PC-9 (cell line): ENCODE data around the gene CENPVL1. TPM values are rescaled to one million over a fixed set of nuclear protein-coding genes. Genes with fewer than 3 reads are reported as not detected.
"Not testable (repeated sequence)": the region's sequence is repeated elsewhere in the genome, so short reads cannot be mapped to it uniquely, and the experiment has no call there.

Experiments
- BruUV-seq: library from RNA; stranded (reverse); fragments of 400-500 nt; replicated peaks from 2 replicates; lab custom pipeline; 2021; lab: Mats Ljungman, UMichigan
- CTCF ChIA-PET: fragments of 300-600 bp; sonication (Branson Sonifier 250); formaldehyde crosslinking; loops from one replicate; lab custom pipeline; 2022; ENCODE audit warnings: antibody characterized with exemption; lab: Charles Lee
- POLR2A ChIA-PET: fragments of 300-600 bp; sonication (Branson Sonifier 250); formaldehyde crosslinking; loops from one replicate; lab custom pipeline; 2022; ENCODE audit warnings: antibody characterized with exemption; ENCODE audit not compliant: unreplicated experiment; lab: Charles Lee
- DNase-seq, 2 experiments: peaks; one replicate each; pipeline versions ENCODE4 v3.0.0 to v3.0.0-alpha.2; 2015 to 2022; ENCODE audit warnings: mixed read lengths in 1 of 2
- H2AFZ ChIP-seq: fragments of 200-600 bp; sonication (generic); 2 replicates; pipeline ENCODE4 v1.8.1; 2017; ENCODE audit warnings: antibody characterized with exemption
- H3F3A ChIP-seq: fragments of 200-600 bp; sonication (generic); 2 replicates; pipeline ENCODE4 v1.8.1; 2017; ENCODE audit warnings: antibody characterized with exemption, mild to moderate bottlenecking, low read depth; ENCODE audit not compliant: insufficient read depth
- H3K27ac ChIP-seq: fragments of 200-600 bp; sonication (generic); 2 replicates; pipeline ENCODE4 v1.6.1; 2016; ENCODE audit warnings: mixed run types
- H3K27me3 ChIP-seq: fragments of 200-600 bp; sonication (generic); 2 replicates; pipeline ENCODE4 v1.6.1; 2016; ENCODE audit warnings: low read depth, mixed run types; ENCODE audit not compliant: insufficient read depth
- H3K36me3 ChIP-seq: fragments of 200-600 bp; sonication (generic); 2 replicates; pipeline ENCODE4 v1.6.1; 2016; ENCODE audit warnings: low read depth, mixed run types
- H3K4me1 ChIP-seq: fragments of 200-600 bp; sonication (generic); replicated peaks from 2 replicates; pipeline ENCODE4 v1.6.1; 2016; ENCODE audit warnings: mixed run types; ENCODE audit not compliant: insufficient read depth
- H3K4me2 ChIP-seq: fragments of 200-600 bp; sonication (generic); 2 replicates; pipeline ENCODE4 v1.6.1; 2017; ENCODE audit warnings: mixed run types
- H3K4me3 ChIP-seq: fragments of 200-600 bp; sonication (generic); 2 replicates; pipeline ENCODE4 v1.6.1; 2016; ENCODE audit warnings: mixed run types
- H3K79me2 ChIP-seq: fragments of 200-600 bp; sonication (generic); 2 replicates; pipeline ENCODE4 v1.6.1; 2017; ENCODE audit warnings: low read depth, mixed run types
- H3K9me2 ChIP-seq: fragments of 200-600 bp; sonication (generic); 2 replicates; pipeline ENCODE4 v1.8.1; 2017; ENCODE audit warnings: mild to moderate bottlenecking; ENCODE audit not compliant: insufficient read depth
- H3K9me3 ChIP-seq: fragments of 200-600 bp; sonication (generic); 2 replicates; pipeline ENCODE4 v1.8.1; 2016; ENCODE audit warnings: low read depth; ENCODE audit not compliant: insufficient read depth
- H4K20me1 ChIP-seq: fragments of 200-600 bp; sonication (generic); 2 replicates; pipeline ENCODE4 v1.8.1; 2017; ENCODE audit not compliant: insufficient read depth
- CTCF ChIP-seq: fragments of 200-600 bp; sonication (generic); conservative IDR thresholded peaks from 2 replicates; pipeline ENCODE4 v1.6.1; 2017; ENCODE audit warnings: mixed run types, antibody characterized with exemption, mild to moderate bottlenecking, moderate library complexity
- EZH2 ChIP-seq: fragments of 200-600 bp; sonication (generic); IDR thresholded peaks from 2 replicates; pipeline ENCODE4 v1.8.0; 2017; ENCODE audit warnings: antibody characterized with exemption, low read depth
- intact Hi-C: fragments of 100-400 bp; cut with micrococcal nuclease; formaldehyde crosslinking; loops from one replicate; pipeline ENCODE4 v1.10.0; 2022; ENCODE audit not compliant: unreplicated experiment
- total RNA-seq: library from RNA; stranded (reverse); gene quantifications from 2 replicates; pipeline ENCODE4 v1.2.3, GENCODE V29; 2021

The CENPVL1 gene
- total RNA-seq, 1 experiment from 2014 or later, result not detected

- CTCF ChIA-PET, result no interaction called here
- BruUV-seq, result no TSS peak
- intact Hi-C loops, result no loop called here
Measured at GRCh38 chrX:51694254-51694653, 16.1 kb upstream of the CENPVL1 start.

GRCh38 chrX:51697397-51697796 is 12.9 kb upstream of the CENPVL1 start:
- ChIA-PET CTCF (no interaction called here), POLR2A (no interaction called here)
- Histone ChIP-seq H3K4me1 (no peaks in the 10 kb centered on the region), H2AFZ (no peak overlapping the region), H3K4me3 (no peak overlapping the region), H3K9me3 (no peaks in the 10 kb centered on the region), H3F3A (no peaks in the 10 kb centered on the region), H3K4me2 (no peak overlapping the region), H4K20me1 (no peaks in the 10 kb centered on the region), H3K27me3 (peaks cover 8% of the 10 kb centered on the region; the same call in 1 of the 2 replicates), H3K27ac (no peak overlapping the region), H3K9me2 (no peaks in the 10 kb centered on the region), H3K79me2 (no peaks in the 10 kb centered on the region), H3K36me3 (no peaks in the 10 kb centered on the region)
- no TSS peak for BruUV-seq
- intact Hi-C loops, result no loop called here
- no peak for DNase-seq
- TF ChIP-seq EZH2, result no peak

More at GRCh38 chrX:51694254-51694653, 16.1 kb upstream of the CENPVL1 start:
- no peak for DNase-seq
- Histone ChIP-seq H3K9me3 (no peaks in the 10 kb centered on the region), H2AFZ (no peak overlapping the region), H3K9me2 (no peaks in the 10 kb centered on the region), H3K4me2 (no peak overlapping the region), H3K27ac (no peak overlapping the region), H3K4me1 (no peaks in the 10 kb centered on the region), H3K79me2 (no peaks in the 10 kb centered on the region), H3K4me3 (no peak overlapping the region), H3K27me3 (peaks cover 8% of the 10 kb centered on the region; the same call in 1 of the 2 replicates), H4K20me1 (no peaks in the 10 kb centered on the region), H3K36me3 (no peaks in the 10 kb centered on the region), H3F3A (no peaks in the 10 kb centered on the region)
- POLR2A ChIA-PET, result no interaction called here
- TF ChIP-seq CTCF, result no peak
- TF ChIP-seq EZH2, result no peak

- H4K20me1 ChIP-seq, CTCF ChIA-PET, H3K79me2 ChIP-seq, H3K36me3 ChIP-seq, intact Hi-C loops, H3F3A ChIP-seq, H3K9me3 ChIP-seq, POLR2A ChIA-PET, H3K9me2 ChIP-seq, BruUV-seq, H3K4me1 ChIP-seq, H2AFZ ChIP-seq, H3K27me3 ChIP-seq, DNase-seq, H3K4me3 ChIP-seq, H3K27ac ChIP-seq, H3K4me2 ChIP-seq: not testable (repeated sequence)
Measured at GRCh38 chrX:51712943-51713647, 2.8 kb downstream of the CENPVL1 start.

GRCh38 chrX:51728202-51728601 is 17.9 kb downstream of the CENPVL1 start:
- Histone ChIP-seq H3K9me3 (no peaks in the 10 kb centered on the region), H4K20me1 (no peaks in the 10 kb centered on the region), H3K4me1 (no peaks in the 10 kb centered on the region), H3K4me2 (no peak overlapping the region), H3K36me3 (no peaks in the 10 kb centered on the region), H2AFZ (no peak overlapping the region), H3F3A (no peaks in the 10 kb centered on the region), H3K79me2 (no peaks in the 10 kb centered on the region), H3K27me3 (peaks cover 3% of the 10 kb centered on the region; the same call in 1 of the 2 replicates), H3K9me2 (no peaks in the 10 kb centered on the region), H3K4me3 (no peak overlapping the region), H3K27ac (no peak overlapping the region)
- ChIA-PET POLR2A (no interaction called here), CTCF (interaction anchor here (0.6 kb wide), 1 partner anchor 53 kb away, joined by 3 read pairs; no protein-coding TSS in a partner anchor)
- no peak for DNase-seq
- intact Hi-C loops, result no loop called here
- TF ChIP-seq EZH2 (no peak), CTCF (no peak)
- no TSS peak for BruUV-seq
